ENCODE results near the gene SVBP.

Gene SVBP

GRCh38 chr1:42797979-42798378 is 19.2 kb downstream of the SVBP start (continued):
- TF ChIP-seq POU6F1 (CRISPR knock-in tag; IDR thresholded peaks at IDR 0.05; ENCODE audit: borderline replicate concordance, low read depth) = no peak
- TF ChIP-seq BACH2 (CRISPR knock-in tag; IDR thresholded peaks at IDR 0.05; ENCODE audit: borderline replicate concordance) = no peak
- no peak for TF ChIP-seq ZNF70 (CRISPR knock-in tag; IDR thresholded peaks at IDR 0.05)
- TF ChIP-seq ZC3H10 (CRISPR knock-in tag; IDR thresholded peaks at IDR 0.05) = no peak

- no peak for ATAC-seq
- TF ChIP-seq OSR1 (CRISPR knock-in tag; IDR thresholded peaks at IDR 0.05) (no peak), ARNTL (CRISPR knock-in tag; IDR thresholded peaks at IDR 0.05; ENCODE audit: borderline replicate concordance, low read depth) (no peak), CREB5 (CRISPR knock-in tag; IDR thresholded peaks at IDR 0.05; ENCODE audit: low read depth) (no peak), PATZ1 (CRISPR knock-in tag; IDR thresholded peaks at IDR 0.05; ENCODE audit: borderline replicate concordance) (no peak), ZFP30 (CRISPR knock-in tag; IDR thresholded peaks at IDR 0.05) (no peak), SNAI2 (CRISPR knock-in tag; IDR thresholded peaks at IDR 0.05) (no peak), CSRNP3 (CRISPR knock-in tag; IDR thresholded peaks at IDR 0.05) (no peak), PPARA (CRISPR knock-in tag; IDR thresholded peaks at IDR 0.05; ENCODE audit: borderline replicate concordance) (no peak), BACH2 (CRISPR knock-in tag; IDR thresholded peaks at IDR 0.05; ENCODE audit: borderline replicate concordance) (no peak), POU6F1 (CRISPR knock-in tag; IDR thresholded peaks at IDR 0.05; ENCODE audit: borderline replicate concordance, low read depth) (no peak), GLIS3 (CRISPR knock-in tag; IDR thresholded peaks at IDR 0.05) (no peak), ISL1 (CRISPR knock-in tag; IDR thresholded peaks at IDR 0.05) (no peak), TSHZ2 (CRISPR knock-in tag; IDR thresholded peaks at IDR 0.05) (no peak), ZC3H10 (CRISPR knock-in tag; IDR thresholded peaks at IDR 0.05) (no peak), ZNF8 (CRISPR knock-in tag; IDR thresholded peaks at IDR 0.05) (no peak), ZNF70 (CRISPR knock-in tag; IDR thresholded peaks at IDR 0.05) (no peak), ZFP3 (CRISPR knock-in tag; IDR thresholded peaks at IDR 0.05) (no peak)
These were observed 19.8 kb downstream of the SVBP start for GRCh38 chr1:42797414-42797813.

GRCh38 chr1:42793824-42794223 is 23.4 kb downstream of the SVBP start:
- no peak for ATAC-seq
- no peak for TF ChIP-seq ZC3H10 (CRISPR knock-in tag; IDR thresholded peaks at IDR 0.05)
- no peak for TF ChIP-seq TOX (CRISPR knock-in tag; IDR thresholded peaks at IDR 0.05; ENCODE audit: borderline replicate concordance)
- TF ChIP-seq ARNTL (CRISPR knock-in tag; IDR thresholded peaks at IDR 0.05; ENCODE audit: borderline replicate concordance, low read depth) = no peak
- no peak for TF ChIP-seq POU6F1 (CRISPR knock-in tag; IDR thresholded peaks at IDR 0.05; ENCODE audit: borderline replicate concordance, low read depth)
- TF ChIP-seq PATZ1 (CRISPR knock-in tag; IDR thresholded peaks at IDR 0.05; ENCODE audit: borderline replicate concordance) = no peak
- TF ChIP-seq ZNF565 (CRISPR knock-in tag; conservative IDR thresholded peaks at IDR 0.05; ENCODE audit: low read depth) = no peak
- TF ChIP-seq ZFP30 (CRISPR knock-in tag; IDR thresholded peaks at IDR 0.05) = no peak
- no peak for TF ChIP-seq RARB (CRISPR knock-in tag; IDR thresholded peaks at IDR 0.05)
- no peak for TF ChIP-seq ZNF70 (CRISPR knock-in tag; IDR thresholded peaks at IDR 0.05)
- no peak for TF ChIP-seq ZNF8 (CRISPR knock-in tag; IDR thresholded peaks at IDR 0.05)
- no peak for TF ChIP-seq CREB5 (CRISPR knock-in tag; IDR thresholded peaks at IDR 0.05; ENCODE audit: low read depth)
- no peak for TF ChIP-seq GLIS3 (CRISPR knock-in tag; IDR thresholded peaks at IDR 0.05)
